ENCODE measurements around the gene TIMP2.

DNA sequence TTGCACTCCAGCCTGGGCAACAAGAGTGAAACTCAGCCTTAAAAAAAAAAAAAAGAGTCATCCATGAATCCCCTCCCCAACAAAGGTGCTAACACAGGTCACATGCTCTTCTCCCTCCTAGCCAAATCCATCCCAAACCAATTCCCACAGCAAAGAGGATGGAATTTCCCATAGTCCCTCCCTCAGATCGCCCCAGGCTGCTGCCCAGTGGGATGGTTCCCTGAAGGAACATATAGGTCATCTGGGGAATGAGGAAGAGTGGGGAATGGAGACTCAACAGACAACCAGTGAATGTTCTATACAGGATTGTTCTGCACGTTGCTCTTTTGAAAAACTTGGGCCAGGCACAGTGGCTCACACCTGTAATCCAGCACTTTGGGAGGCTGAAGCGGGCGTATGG lies 36.4 kb upstream of the TIMP2 start:
- TF ChIP-seq, protein P1, sequence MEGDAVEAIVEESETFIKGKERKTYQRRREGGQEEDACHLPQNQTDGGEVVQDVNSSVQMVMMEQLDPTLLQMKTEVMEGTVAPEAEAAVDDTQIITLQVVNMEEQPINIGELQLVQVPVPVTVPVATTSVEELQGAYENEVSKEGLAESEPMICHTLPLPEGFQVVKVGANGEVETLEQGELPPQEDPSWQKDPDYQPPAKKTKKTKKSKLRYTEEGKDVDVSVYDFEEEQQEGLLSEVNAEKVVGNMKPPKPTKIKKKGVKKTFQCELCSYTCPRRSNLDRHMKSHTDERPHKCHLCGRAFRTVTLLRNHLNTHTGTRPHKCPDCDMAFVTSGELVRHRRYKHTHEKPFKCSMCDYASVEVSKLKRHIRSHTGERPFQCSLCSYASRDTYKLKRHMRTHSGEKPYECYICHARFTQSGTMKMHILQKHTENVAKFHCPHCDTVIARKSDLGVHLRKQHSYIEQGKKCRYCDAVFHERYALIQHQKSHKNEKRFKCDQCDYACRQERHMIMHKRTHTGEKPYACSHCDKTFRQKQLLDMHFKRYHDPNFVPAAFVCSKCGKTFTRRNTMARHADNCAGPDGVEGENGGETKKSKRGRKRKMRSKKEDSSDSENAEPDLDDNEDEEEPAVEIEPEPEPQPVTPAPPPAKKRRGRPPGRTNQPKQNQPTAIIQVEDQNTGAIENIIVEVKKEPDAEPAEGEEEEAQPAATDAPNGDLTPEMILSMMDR (conservative IDR thresholded peaks at IDR 0.05; ENCODE audit: low read depth, low read length) = no peak
- TF ChIP-seq EZH2 (IDR thresholded peaks at IDR 0.05; ENCODE audit: borderline replicate concordance, low read depth, low read length, poor library complexity, severe bottlenecking) = no peak

Measured in A673 (cell line).